Measurements from ENCODE around the gene RHOBTB3.

Gene RHOBTB3

GRCh38 chr5:95843733-95844223, 112.6 kb downstream of the RHOBTB3 start:
- DNase-seq: no peak

- no peak for DNase-seq
Observed at GRCh38 chr5:95845391-95845790, 114.3 kb downstream of the RHOBTB3 start.

Data from fibroblast of upper back skin (primary cell).